OCI-LY1 (cell line): ENCODE results near the gene FARS2.

Experiments used
- H2AFZ ChIP-seq: fragments of 200-600 bp; sonication (generic), shearing (Covaris generic); 2 replicates; pipeline ENCODE4 v1.6.0; 2014; ENCODE audit warnings: antibody characterized with exemption, mild to moderate bottlenecking, low read length
- H3F3A ChIP-seq: fragments of 200-600 bp; sonication (generic), shearing (Covaris generic); 2 replicates; pipeline ENCODE4 v1.6.0; 2014; ENCODE audit warnings: mild to moderate bottlenecking, antibody characterized with exemption, low read length, moderate library complexity; ENCODE audit not compliant: insufficient read depth
- H3K27ac ChIP-seq: fragments of 200-600 bp; sonication (generic); 2 replicates; pipeline ENCODE4 v1.5.1; 2014; ENCODE audit warnings: low read length, mixed run types, mild to moderate bottlenecking, low read depth; ENCODE audit not compliant: poor library complexity, severe bottlenecking
- H3K27me3 ChIP-seq: fragments of 200-600 bp; sonication (generic); 2 replicates; pipeline ENCODE4 v1.6.0; 2014; ENCODE audit warnings: antibody characterized with exemption, mild to moderate bottlenecking, low read length, moderate library complexity; ENCODE audit not compliant: insufficient read depth
- H3K36me3 ChIP-seq: fragments of 200-600 bp; sonication (generic); 2 replicates; pipeline ENCODE4 v1.6.1; 2014; ENCODE audit warnings: mild to moderate bottlenecking, antibody characterized with exemption, low read length, moderate library complexity, mixed read lengths; ENCODE audit not compliant: insufficient read depth
- H3K4me1 ChIP-seq: fragments of 200-600 bp; sonication (generic); 2 replicates; pipeline ENCODE4 v1.5.1; 2014; ENCODE audit warnings: mild to moderate bottlenecking, low read length, moderate library complexity; ENCODE audit not compliant: insufficient read depth, severe bottlenecking
- H3K4me2 ChIP-seq: fragments of 200-600 bp; sonication (generic), shearing (Covaris generic); 2 replicates; pipeline ENCODE4 v1.6.1; 2014; ENCODE audit warnings: low read length
- H3K4me3 ChIP-seq: fragments of 200-600 bp; sonication (generic); 2 replicates; pipeline ENCODE4 v1.5.1; 2014; ENCODE audit warnings: low read length, low read depth, mild to moderate bottlenecking, mixed read lengths; ENCODE audit not compliant: poor library complexity, severe bottlenecking
- H3K79me2 ChIP-seq: fragments of 200-600 bp; shearing (Covaris generic); 2 replicates; pipeline ENCODE4 v1.6.1; 2016; ENCODE audit warnings: mixed run types, low read length, mixed read lengths; ENCODE audit not compliant: insufficient read depth
- H3K9ac ChIP-seq: fragments of 200-600 bp; sonication (generic), shearing (Covaris generic); 2 replicates; pipeline ENCODE4 v1.6.1; 2014; ENCODE audit warnings: mild to moderate bottlenecking, low read length, mixed read lengths
- H3K9me2 ChIP-seq: fragments of 200-600 bp; sonication (generic), shearing (Covaris generic); 2 replicates; pipeline ENCODE4 v1.6.1; 2014; ENCODE audit warnings: low read depth, mild to moderate bottlenecking, low read length, mixed read lengths
- H3K9me3 ChIP-seq: fragments of 200-600 bp; shearing (Covaris generic); 2 replicates; pipeline ENCODE4 v1.6.1; 2014; ENCODE audit warnings: low read length, mixed read lengths
- H4K20me1 ChIP-seq: fragments of 200-600 bp; sonication (generic), shearing (Covaris generic); 2 replicates; pipeline ENCODE4 v1.6.0; 2016; ENCODE audit warnings: mild to moderate bottlenecking, low read length; ENCODE audit not compliant: insufficient read depth
- CTCF ChIP-seq: fragments of 200-600 bp; sonication (generic), shearing (Covaris generic); IDR thresholded peaks from 2 replicates; pipeline ENCODE4 v1.5.1; 2017; ENCODE audit warnings: mild to moderate bottlenecking, antibody characterized with exemption, low read length, moderate library complexity, mixed read lengths
- EZH2 ChIP-seq: fragments of 200-600 bp; sonication (generic), shearing (Covaris generic); IDR thresholded peaks from 2 replicates; pipeline ENCODE4 v1.8.0; 2017; ENCODE audit warnings: borderline replicate concordance, mixed run types, mild to moderate bottlenecking, antibody characterized with exemption, low read length, moderate library complexity, mixed read lengths

The FARS2 gene

GRCh38 chr6:5767471-5767870 is 506.2 kb downstream of the FARS2 start:
- H3K79me2 ChIP-seq, result no peaks in the 10 kb centered on the region
- H3K4me2 ChIP-seq, result no peak overlapping the region
- H3K9me3 ChIP-seq, result no peaks in the 10 kb centered on the region; the same call in 1 of the 2 replicates
- no peaks in the 10 kb centered on the region for H3K27me3 ChIP-seq
- no peaks in the 10 kb centered on the region for H3K36me3 ChIP-seq
- H2AFZ ChIP-seq, result no peak overlapping the region
- no peaks in the 10 kb centered on the region for H3F3A ChIP-seq
- H3K4me3 ChIP-seq, result no peak overlapping the region
- no peaks in the 10 kb centered on the region for H3K9me2 ChIP-seq
- H4K20me1 ChIP-seq, result no peaks in the 10 kb centered on the region
- peaks cover 34% of the 10 kb centered on the region for H3K4me1 ChIP-seq
- no peak overlapping the region for H3K27ac ChIP-seq
- H3K9ac ChIP-seq, result no peak overlapping the region
- TF ChIP-seq CTCF (no peak), EZH2 (no peak)

DNA sequence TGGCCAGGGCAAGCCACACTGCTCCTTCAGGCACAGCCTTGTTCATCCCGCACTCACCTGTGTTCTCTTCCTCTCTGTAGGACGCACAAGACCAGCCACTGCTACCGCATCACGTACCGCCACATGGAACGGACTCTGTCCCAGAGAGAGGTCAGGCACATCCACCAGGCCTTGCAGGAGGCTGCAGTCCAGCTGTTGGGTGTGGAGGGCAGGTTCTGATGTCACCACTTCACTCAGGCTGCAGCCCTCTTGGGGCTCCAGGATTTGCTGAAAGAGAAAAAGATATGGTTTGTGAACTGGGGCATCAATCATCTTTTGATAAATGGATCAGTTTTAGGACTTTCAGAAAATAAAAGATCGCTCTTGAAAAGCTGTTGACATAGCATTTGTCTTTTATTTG is 509.9 kb downstream of the FARS2 start:
- Histone ChIP-seq H3K9ac (no peak overlapping the region), H3K9me2 (no peaks in the 10 kb centered on the region), H3K27me3 (no peaks in the 10 kb centered on the region), H3K36me3 (no peaks in the 10 kb centered on the region), H2AFZ (no peak overlapping the region), H3K79me2 (no peaks in the 10 kb centered on the region), H3K27ac (no peak overlapping the region), H3K4me3 (no peak overlapping the region), H3F3A (no peaks in the 10 kb centered on the region), H3K4me2 (no peak overlapping the region), H4K20me1 (no peaks in the 10 kb centered on the region), H3K9me3 (no peaks in the 10 kb centered on the region; the same call in 1 of the 2 replicates), H3K4me1 (peaks cover 8% of the 10 kb centered on the region)
- no peak for TF ChIP-seq EZH2

GRCh38 chr6:5771759-5772390 is 510.6 kb downstream of the FARS2 start:
- Histone ChIP-seq H3K4me3 (no peak overlapping the region), H3K9ac (no peak overlapping the region), H3F3A (no peaks in the 10 kb centered on the region), H3K9me3 (no peaks in the 10 kb centered on the region; the same call in 1 of the 2 replicates), H3K9me2 (no peaks in the 10 kb centered on the region), H2AFZ (no peak overlapping the region), H3K36me3 (no peaks in the 10 kb centered on the region), H3K27ac (no peak overlapping the region), H3K4me1 (peaks cover 10% of the 10 kb centered on the region), H3K27me3 (no peaks in the 10 kb centered on the region), H3K4me2 (no peak overlapping the region), H4K20me1 (no peaks in the 10 kb centered on the region), H3K79me2 (no peaks in the 10 kb centered on the region)
- no peak for TF ChIP-seq EZH2
- no peak for TF ChIP-seq CTCF
